NCI-H524 (cell line): ENCODE results near the gene FSTL1.
A peak's percentile ranks its signal among the peaks of the same experiment; 100 is the strongest.

Experiments used
- DNase-seq, 2 experiments: peaks; one replicate each; lab custom pipeline; 2025; lab: John Stamatoyannopoulos, UW

The FSTL1 gene

GRCh38 chr3:120353463-120353862 is 97.3 kb downstream of the FSTL1 start:
- no peak for DNase-seq

GRCh38 chr3:120352017-120352416 is 98.8 kb downstream of the FSTL1 start:
- DNase-seq: no peak

- no peak for DNase-seq
These were observed 100.3 kb downstream of the FSTL1 start for GRCh38 chr3:120350401-120350941.

GRCh38 chr3:120349855-120350125 is 101.0 kb downstream of the FSTL1 start:
- DNase-seq: no peak

GRCh38 chr3:120348991-120349854 is 101.6 kb downstream of the FSTL1 start, which contains the start of gene LRRC58:
LRRC58 (minus strand) TSS chr3:120349354; CDS start chr3:120349243, 111 bp downstream.
- peak; percentile 91 to 95 for DNase-seq

GRCh38 chr3:120348065-120348990 is 102.5 kb downstream of the FSTL1 start:
- peak in 1 of 2 experiments; percentile 79 for DNase-seq

GRCh38 chr3:120344349-120344748 is 106.4 kb downstream of the FSTL1 start:
- no peak for DNase-seq
